Measurements from ENCODE around the gene ARFGAP2.
A peak's percentile ranks its signal among the peaks of the same experiment; 100 is the strongest.

Gene ARFGAP2

DNA sequence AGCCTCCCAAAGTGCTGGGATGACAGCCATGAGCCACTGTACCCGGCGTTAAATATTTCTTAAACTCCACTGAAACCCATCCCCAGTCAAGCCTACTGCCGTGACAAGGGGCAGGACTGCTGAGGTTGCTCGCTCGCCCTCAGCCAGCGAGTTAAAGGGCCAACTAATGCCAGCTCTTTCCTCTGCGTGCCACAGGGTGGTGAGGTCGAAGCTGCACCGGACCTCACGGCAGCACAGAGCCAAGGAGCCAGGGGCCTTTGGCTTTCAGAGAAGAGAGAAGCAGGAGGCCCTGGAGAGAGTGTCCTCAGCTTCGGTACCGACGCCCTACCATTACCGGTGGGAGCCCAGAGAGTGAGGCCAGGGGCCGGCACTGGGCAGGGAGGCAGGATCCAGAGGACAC is 12.8 kb downstream of the ARFGAP2 start:
- H3K27ac ChIP-seq: peak overlapping the region; percentile 53
- no peak for DNase-seq (ENCODE audit: low spot score)
- CTCF ChIA-PET: interaction anchor here (0.5 to 0.7 kb wide), 2 partner anchors 163 to 248 kb away, joined by 3 to 4 read pairs; no protein-coding TSS in a partner anchor
- no peak for TF ChIP-seq CTCF (conservative IDR thresholded peaks at IDR 0.05; ENCODE audit: low read depth)
- POLR2A ChIA-PET (ENCODE audit: low non-redundant PET): interaction anchor here (0.5 kb wide), 1 partner anchor 94 kb away, joined by 4 read pairs; no protein-coding TSS in a partner anchor

DNA sequence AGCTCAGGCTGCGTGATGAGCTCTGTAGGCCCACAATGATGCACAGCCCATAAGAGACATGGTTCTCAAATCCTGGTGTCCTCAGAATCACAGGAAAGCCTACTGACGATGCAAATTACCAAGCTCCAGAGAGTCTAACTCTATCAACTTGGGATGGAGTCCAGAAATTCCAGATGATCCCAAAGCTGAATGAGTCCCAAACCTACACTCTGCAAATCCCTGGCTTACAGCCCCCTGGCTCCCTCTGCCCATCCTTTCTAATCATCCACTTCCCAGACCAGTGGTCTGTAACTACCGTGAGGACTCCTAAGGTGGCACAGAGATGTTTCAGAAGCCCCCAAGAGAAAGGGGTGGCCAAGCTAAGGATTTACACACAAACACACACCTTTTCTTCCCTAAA is 13.5 kb downstream of the ARFGAP2 start:
- H3K27ac ChIP-seq: peak overlapping the region; percentile 53
- POLR2A ChIA-PET (ENCODE audit: low non-redundant PET): interaction anchor here (0.5 to 0.6 kb wide), 3 partner anchors 9 to 94 kb away, joined by 4 read pairs; no protein-coding TSS in a partner anchor
- DNase-seq (ENCODE audit: low spot score): no peak
- CTCF ChIA-PET: interaction anchor here (0.5 to 2.2 kb wide), 7 partner anchors 10 to 267 kb away, joined by 3 to 13 read pairs (median 4); no protein-coding TSS in a partner anchor
- no peak for TF ChIP-seq CTCF (conservative IDR thresholded peaks at IDR 0.05; ENCODE audit: low read depth)

GRCh38 chr11:47162426-47162825 is 14.3 kb downstream of the ARFGAP2 start:
- ChIA-PET POLR2A (ENCODE audit: low non-redundant PET) (no interaction called here), CTCF (interaction anchor here (0.7 to 2.2 kb wide), 4 partner anchors 8 to 309 kb away, joined by 3 to 13 read pairs (median 5); no protein-coding TSS in a partner anchor)
- DNase-seq (ENCODE audit: low spot score): no peak
- TF ChIP-seq CTCF (conservative IDR thresholded peaks at IDR 0.05; ENCODE audit: low read depth): no peak
- peak overlapping the region; percentile 50 for H3K27ac ChIP-seq

GRCh38 chr11:47161890-47162289 is 14.8 kb downstream of the ARFGAP2 start:
- CTCF ChIA-PET: interaction anchor here (0.7 to 2.2 kb wide), 4 partner anchors 9 to 309 kb away, joined by 3 to 13 read pairs (median 5); no protein-coding TSS in a partner anchor
- no peak for DNase-seq (ENCODE audit: low spot score)
- peak overlapping the region; percentile 50 for H3K27ac ChIP-seq
- POLR2A ChIA-PET (ENCODE audit: low non-redundant PET): no interaction called here
- TF ChIP-seq CTCF (conservative IDR thresholded peaks at IDR 0.05; ENCODE audit: low read depth): peak; percentile 4

GRCh38 chr11:47161134-47161854 is 15.4 kb downstream of the ARFGAP2 start:
- CTCF ChIA-PET: interaction anchor here (0.5 to 2.2 kb wide), 10 partner anchors 8 to 312 kb away, joined by 3 to 13 read pairs (median 3); no protein-coding TSS in a partner anchor
- TF ChIP-seq CTCF (conservative IDR thresholded peaks at IDR 0.05; ENCODE audit: low read depth): peak; percentile 66
- POLR2A ChIA-PET (ENCODE audit: low non-redundant PET): no interaction called here
- peak; percentile 78 for DNase-seq (ENCODE audit: low spot score)
- H3K27ac ChIP-seq: peak overlapping the region; percentile 50

DNA sequence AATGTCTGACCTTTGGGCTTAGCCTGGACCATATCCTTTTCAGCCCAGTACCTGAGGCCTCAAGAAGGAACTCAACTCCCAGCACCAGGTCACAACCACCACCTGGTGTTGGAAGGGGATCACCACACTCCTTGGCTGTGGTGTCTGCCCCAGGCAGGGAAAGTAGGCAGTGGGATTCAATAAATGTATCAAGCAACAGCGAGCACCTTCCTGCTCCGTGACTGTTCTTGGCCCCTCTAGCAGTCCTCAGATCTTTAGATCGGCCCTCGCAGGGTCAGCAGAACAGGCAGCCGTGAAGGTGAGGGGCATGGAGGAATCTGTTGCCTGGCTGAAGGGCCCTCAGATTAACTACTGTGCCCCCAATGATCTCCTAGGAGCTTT is 15.9 kb downstream of the ARFGAP2 start:
- no peak for DNase-seq (ENCODE audit: low spot score)
- H3K27ac ChIP-seq: peak overlapping the region; percentile 50
- CTCF ChIA-PET: interaction anchor here (0.5 to 1.0 kb wide), 8 partner anchors 8 to 311 kb away, joined by 3 to 8 read pairs (median 3); no protein-coding TSS in a partner anchor
- TF ChIP-seq CTCF (conservative IDR thresholded peaks at IDR 0.05; ENCODE audit: low read depth): no peak
- POLR2A ChIA-PET (ENCODE audit: low non-redundant PET): no interaction called here
